Measurements from ENCODE around the gene ACTBL2.
A peak's percentile ranks its signal among the peaks of the same experiment; 100 is the strongest.

Gene ACTBL2

GRCh38 chr5:57501414-57502201, 19.0 kb upstream of the ACTBL2 start:
- H3K4me3 ChIP-seq (ENCODE audit: low read depth, low read length) = no peak overlapping the region
- TF ChIP-seq, protein P1, sequence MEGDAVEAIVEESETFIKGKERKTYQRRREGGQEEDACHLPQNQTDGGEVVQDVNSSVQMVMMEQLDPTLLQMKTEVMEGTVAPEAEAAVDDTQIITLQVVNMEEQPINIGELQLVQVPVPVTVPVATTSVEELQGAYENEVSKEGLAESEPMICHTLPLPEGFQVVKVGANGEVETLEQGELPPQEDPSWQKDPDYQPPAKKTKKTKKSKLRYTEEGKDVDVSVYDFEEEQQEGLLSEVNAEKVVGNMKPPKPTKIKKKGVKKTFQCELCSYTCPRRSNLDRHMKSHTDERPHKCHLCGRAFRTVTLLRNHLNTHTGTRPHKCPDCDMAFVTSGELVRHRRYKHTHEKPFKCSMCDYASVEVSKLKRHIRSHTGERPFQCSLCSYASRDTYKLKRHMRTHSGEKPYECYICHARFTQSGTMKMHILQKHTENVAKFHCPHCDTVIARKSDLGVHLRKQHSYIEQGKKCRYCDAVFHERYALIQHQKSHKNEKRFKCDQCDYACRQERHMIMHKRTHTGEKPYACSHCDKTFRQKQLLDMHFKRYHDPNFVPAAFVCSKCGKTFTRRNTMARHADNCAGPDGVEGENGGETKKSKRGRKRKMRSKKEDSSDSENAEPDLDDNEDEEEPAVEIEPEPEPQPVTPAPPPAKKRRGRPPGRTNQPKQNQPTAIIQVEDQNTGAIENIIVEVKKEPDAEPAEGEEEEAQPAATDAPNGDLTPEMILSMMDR (IDR thresholded peaks at IDR 0.05; ENCODE audit: low read depth, low read length) = no peak

DNA sequence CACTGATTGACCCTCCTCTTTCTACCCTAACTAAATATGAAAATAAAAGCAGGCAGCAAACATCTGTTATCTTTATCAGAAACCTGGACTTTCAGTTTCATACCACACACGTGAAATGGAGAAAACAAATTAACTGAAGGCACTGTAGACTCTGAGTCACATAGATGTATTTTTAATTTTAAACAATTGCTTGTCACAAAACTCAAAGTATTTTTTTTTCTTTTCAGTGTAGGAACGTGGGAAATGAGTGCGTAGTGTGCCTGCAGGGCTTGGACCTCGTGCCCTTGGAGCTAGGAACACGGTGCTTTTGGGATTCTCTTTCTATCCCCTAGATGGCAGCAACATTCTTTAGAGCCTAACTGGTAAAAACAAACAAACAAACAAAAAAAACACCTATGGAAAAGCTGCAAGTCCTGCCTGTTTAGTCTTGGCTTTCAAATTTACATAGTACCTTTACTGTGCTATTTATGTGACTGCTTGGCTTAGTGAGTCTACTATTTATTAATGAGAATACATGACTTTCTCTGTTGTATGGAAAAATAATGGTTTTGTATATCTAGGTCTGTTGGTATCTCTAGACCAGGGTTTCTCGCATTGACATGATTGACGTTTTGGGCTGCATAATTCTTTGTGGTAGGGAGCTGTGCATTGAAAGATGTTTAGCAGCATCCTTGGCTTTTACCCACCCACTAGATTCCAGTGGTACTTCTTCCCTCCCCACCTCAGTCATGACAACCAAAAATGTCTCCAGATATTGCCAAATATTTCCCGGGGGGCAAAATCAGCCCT, 16.8 kb upstream of the ACTBL2 start:
- TF ChIP-seq, protein P1 (IDR thresholded peaks at IDR 0.05; ENCODE audit: low read depth, low read length) = peak; percentile 71
- H3K4me3 ChIP-seq (ENCODE audit: low read depth, low read length) = no peak overlapping the region

- H3K4me3 ChIP-seq (ENCODE audit: low read depth, low read length) = no peak overlapping the region
- TF ChIP-seq, protein P1 (IDR thresholded peaks at IDR 0.05; ENCODE audit: low read depth, low read length) = no peak
Observed at GRCh38 chr5:57497733-57498132, 15.1 kb upstream of the ACTBL2 start.

GRCh38 chr5:57495285-57496086, 12.9 kb upstream of the ACTBL2 start:
- TF ChIP-seq, protein P1 (IDR thresholded peaks at IDR 0.05; ENCODE audit: low read depth, low read length) = no peak
- no peak overlapping the region for H3K4me3 ChIP-seq (ENCODE audit: low read depth, low read length)

DNA sequence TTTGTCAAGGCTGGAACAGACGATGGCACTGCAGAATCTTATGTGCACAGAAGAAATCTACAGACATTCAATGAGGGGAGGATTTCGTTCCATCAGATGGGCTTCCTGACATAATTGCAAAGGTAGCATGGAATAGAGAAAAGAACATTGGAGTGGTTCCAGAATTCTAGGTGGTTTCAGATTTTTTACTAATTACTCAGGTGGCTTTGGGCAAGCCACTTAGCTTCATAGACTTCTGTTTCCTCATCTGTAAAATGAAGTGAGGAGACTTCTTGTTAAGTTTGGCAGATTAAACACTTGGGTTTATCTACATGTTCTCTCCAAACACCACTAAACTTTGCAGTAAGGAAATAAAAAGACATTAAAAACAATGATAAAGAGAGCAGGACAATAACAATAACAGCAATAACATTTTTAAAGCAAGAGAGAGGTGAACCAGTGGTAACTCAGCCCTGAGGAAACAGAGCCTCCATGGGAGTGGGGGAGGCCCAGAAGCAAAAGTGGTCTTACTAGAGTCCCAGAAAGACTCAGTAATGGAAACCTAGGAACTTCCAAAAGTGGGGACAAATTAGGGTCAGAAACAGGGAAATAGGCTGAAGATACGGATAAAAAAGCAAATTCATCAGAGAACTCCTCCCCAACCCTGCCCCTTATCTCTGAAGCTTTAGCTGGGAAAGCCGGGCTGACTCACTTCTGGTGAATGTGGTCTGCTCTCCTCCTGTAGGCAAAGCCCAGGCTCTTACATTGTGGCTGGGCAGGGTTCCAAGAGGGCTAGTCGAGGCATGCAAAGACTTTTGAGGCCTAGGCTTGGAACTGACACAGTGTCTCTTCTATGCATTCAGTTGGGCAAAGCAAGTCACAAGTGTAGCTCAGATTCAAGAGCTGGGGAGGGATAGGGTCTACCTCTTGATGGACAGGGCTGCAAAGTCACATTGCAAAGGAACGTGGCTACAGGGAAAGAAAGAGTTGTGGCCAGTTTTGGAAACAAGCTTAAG, 11.8 kb upstream of the ACTBL2 start:
- TF ChIP-seq, protein P1 (IDR thresholded peaks at IDR 0.05; ENCODE audit: low read depth, low read length) = no peak

DNA sequence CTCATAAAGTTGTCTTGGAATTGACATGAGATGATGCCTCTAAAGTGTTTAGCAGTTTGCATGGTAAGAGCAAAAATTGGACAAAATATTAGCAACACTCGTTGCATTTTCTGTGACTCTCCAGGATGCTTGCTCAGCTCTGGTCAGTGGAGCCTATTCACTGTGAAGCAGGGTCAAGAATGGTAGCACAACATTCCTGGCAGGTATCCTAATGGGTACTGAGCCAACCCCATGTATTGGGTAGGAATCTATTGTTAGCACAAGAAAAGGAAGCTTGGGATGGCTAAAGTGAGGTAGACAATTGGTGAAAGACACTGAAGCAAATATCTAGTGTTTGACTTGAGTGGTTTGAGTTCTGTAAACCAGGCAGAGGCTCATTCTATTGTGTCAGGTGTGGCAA, 10.4 kb upstream of the ACTBL2 start:
- no peak overlapping the region for H3K4me3 ChIP-seq (ENCODE audit: low read depth, low read length)
- TF ChIP-seq, protein P1 (IDR thresholded peaks at IDR 0.05; ENCODE audit: low read depth, low read length) = no peak

More for the DNA sequence above, 11.8 kb upstream of the ACTBL2 start:
- H3K4me3 ChIP-seq (ENCODE audit: low read depth, low read length) = no peak overlapping the region
